Measurements from ENCODE around the gene TIAM2.

- TF ChIP-seq POLR2A (IDR thresholded peaks at IDR 0.05; ENCODE audit: low read length) (no peak), GATA1 (IDR thresholded peaks at IDR 0.05; ENCODE audit: low read depth, low read length) (no peak)
Measured at GRCh38 chr6:155213611-155214372, 218.7 kb downstream of the TIAM2 start.

Measured in erythroblast (primary cell).